Stimulated activated CD8-positive, alpha-beta memory T cell treated with anti-CD3 and anti-CD28 coated beads, Interleukin-12 subunit alpha, Interleukin-12 subunit beta, amount 100 ng/mL, for 4 hours (primary cell): Measurements from ENCODE around the gene PANK1.

Source experiments
- DNase-seq: peaks from one replicate; pipeline ENCODE4 v3.0.0-alpha.2; 2020; ENCODE audit warnings: low read depth

PANK1 gene

DNA sequence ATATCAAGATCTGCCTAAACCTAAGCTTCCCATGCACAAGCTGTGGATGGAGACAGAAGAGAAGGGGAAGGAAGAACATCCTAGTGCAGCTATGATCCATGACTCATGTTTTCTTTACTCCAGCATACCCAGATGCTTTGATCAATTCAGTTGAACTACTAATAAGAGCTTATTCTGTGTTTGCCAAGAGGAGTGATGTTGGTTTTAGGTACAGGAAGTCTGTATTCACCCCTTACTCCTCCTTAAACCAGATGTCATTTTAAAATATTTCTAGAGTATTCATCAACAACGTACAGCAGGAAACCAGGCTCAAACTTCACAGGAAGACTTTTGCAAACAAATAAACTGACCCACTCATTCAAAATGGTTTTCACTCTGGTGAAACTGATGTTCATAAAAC is 29.2 kb downstream of the PANK1 start:
- DNase-seq = no peak

- DNase-seq = no peak
These were observed 29.9 kb downstream of the PANK1 start for GRCh38 chr10:89615112-89615511.

DNA sequence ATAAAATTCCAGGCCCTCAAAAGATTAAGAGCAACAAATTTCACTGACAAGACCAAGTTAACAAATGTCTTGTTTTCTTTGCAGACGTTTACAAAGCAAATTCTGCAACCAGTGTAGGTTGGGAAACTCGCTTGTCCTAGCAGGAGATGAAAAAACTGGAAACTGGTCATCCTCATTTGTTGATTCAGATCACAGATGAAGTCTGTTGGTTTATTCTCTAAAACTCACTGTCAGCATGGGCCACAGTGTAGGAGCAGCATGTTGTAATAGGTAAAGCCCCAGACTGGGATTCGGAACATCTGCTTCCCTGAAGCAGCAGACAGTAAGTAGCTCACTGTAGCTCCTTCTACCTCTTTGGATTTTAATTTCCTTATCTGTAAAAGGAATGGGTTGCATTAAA is 31.5 kb downstream of the PANK1 start:
- no peak for DNase-seq

- no peak for DNase-seq
These were observed 33.8 kb downstream of the PANK1 start for GRCh38 chr10:89611282-89611681.

DNA sequence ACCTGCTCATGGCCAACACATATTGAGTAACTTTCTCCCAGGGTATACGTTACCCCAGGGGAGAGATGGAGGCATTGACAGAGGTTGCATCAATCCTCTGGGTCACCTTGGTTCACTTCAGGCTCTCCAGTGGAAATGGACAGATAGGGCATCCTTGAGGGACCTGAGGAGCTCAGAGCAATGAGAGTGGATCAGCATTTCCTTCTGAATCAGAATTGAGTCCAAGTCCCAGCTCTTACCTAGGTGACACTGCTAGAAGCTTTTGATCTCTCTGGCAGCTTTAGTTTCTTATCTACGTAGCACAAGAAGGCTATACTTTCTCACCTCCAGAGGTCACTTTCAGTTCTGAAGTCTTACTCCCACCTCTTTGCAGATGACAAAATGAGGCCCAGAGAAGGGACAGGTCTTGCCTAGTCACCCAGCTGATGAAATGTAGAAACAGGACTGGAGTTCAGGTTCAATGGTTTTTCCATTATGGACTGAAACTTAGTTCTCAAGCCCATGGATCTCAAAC is 35.2 kb downstream of the PANK1 start:
- DNase-seq = no peak

DNA sequence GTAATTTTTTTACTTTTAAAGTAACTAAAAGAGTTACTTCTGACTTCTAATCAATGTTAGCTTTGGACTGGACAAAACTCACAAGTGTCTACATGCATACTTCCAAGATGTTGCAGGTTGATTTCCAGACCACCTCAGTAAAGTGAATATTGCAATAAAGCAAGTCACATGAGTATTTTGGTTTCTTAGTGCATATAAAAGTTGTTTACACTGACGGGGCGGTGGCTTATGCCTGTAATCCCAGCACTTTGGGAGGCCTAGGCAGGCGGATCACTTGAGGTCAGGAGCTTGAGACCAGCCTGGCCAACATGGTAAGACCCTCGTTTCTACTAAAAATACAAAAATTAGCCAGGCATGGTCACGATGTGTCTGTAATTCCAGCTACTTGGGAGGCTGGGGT is 40.8 kb downstream of the PANK1 start:
- no peak for DNase-seq

DNA sequence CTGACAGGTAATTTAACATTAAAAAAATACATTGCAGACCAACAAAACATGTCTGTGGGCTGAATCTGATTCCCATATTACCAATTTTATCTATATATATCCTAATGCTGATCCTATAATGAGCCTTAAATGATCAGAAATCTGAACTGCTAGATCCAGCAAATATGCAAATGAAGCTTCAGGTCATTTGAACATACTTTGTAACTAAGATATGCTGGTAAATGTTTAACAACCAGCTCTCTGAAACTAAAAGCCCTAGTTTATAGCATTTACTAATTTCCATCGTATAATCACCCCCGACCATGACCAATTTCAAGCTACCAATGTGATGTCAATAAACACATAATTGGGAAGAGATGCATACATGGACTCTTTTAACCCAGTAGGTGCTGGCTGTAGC is 42.1 kb downstream of the PANK1 start:
- DNase-seq = no peak

- DNase-seq = no peak
These were observed 43.2 kb downstream of the PANK1 start for GRCh38 chr10:89601728-89602361.

DNA sequence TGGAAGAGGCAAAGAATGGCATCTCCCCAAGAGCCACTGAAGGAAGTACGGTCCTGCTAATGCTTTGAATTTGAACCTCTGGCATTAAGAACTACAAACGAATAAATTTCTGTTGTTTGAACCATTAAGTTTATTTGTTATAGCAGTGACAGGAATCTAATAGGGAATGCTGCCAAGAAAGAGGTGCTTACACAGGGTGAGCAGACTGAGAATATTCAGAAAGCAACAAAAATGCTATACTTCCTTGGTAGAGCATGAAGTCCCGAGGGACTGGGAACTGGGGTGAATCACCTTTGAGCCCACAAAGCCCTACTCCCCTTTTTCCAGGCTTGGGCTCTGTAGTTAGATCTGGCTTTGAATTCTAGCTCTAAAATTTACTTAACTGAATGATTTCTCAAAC is 45.0 kb downstream of the PANK1 start:
- DNase-seq = no peak

DNA sequence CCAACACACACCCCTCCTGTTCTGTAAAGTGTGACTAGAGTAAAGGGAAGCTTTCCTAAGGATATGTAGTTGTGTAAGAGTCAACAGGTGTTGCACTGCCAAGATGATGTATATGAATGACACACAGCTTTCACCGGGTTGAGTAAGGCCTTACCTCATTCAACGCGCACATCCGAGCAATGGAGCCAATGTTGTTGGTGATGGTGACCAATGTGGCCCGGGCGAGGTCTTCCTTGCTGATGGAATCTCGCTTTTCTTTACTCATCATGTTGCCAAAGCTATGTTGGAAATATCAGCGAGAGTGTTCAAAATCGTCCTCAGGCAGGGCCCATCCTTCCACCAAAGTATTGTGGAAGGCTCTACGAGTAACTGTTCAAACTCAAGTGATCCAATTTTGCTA is 52.0 kb downstream of the PANK1 start:
- DNase-seq = no peak

DNA sequence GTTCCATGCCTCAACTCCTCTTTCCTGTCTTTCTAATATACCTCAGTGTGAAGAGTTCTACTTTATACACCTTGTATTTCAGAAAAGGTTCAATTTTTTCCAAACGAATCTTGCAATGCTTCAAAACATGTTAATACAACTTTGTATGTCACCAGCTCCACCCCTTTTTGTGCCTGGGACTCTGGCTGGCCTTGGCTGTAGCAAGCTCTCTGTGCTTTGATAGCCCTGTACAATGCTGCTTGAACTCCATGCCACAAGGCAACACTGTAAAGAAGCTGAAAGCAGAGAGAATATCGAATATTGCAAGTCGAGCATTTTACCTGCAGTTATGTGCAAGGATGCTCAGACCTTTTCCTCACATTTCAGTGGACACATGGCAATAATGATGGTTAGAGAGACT is 52.5 kb downstream of the PANK1 start:
- DNase-seq = no peak

- no peak for DNase-seq
These were observed 53.2 kb downstream of the PANK1 start for GRCh38 chr10:89591796-89592271.

DNA sequence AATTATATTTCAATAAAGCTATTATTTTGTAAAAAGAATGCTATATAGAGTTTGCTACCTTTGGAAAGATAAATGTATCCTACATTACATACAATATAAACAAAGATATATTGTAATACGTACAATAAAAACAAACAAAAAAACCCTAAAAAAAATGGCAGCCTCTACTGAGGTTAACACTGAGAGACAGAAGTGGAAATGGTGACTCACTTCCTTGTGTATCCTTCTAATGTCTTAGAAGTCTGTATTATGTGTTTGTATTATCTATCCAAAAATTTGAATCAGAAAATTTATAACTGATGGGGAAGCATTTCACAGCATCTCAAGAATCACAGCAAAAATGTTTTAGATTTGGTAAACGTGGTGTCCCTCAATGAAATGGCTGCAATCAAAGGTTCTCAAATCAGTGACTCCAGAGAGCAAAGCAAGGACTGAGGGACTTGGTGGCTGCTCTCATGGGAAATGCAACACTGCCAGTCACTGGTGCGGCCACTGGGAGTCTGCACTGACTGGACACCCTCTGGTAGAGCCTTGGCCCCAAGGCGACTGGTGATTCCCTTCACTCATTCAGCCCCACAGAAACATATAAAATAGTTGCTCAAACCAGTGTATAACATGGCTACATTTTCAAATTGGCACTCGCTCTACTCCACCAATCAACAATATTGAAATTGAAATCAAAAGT is 53.8 kb downstream of the PANK1 start:
- no peak for DNase-seq

DNA sequence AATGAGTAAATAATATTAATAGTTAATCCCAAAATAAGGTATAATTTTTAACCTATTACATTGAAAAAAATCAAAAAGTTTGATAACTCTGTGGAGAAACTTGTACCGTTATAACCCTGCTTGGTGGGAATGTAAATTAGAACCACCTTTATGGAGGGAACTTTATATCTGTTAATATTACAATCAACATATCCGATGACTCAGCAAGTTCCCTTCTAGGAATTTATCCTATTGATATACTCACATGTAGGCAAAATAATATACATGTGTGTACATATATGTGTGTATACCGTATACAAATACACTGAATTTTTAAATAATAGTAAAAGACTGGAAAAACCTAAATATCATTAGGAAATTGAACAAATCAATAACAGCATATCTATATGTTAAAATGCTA is 54.7 kb downstream of the PANK1 start:
- no peak for DNase-seq

- no peak for DNase-seq
These were observed 55.8 kb downstream of the PANK1 start for GRCh38 chr10:89589101-89589720.

GRCh38 chr10:89588671-89589070 is 56.4 kb downstream of the PANK1 start:
- DNase-seq = no peak

GRCh38 chr10:89582022-89582421 is 63.0 kb downstream of the PANK1 start:
- DNase-seq = no peak

- no peak for DNase-seq
These were observed 64.8 kb downstream of the PANK1 start for GRCh38 chr10:89580243-89580642.

GRCh38 chr10:89576696-89577095 is 68.3 kb downstream of the PANK1 start:
- no peak for DNase-seq

DNA sequence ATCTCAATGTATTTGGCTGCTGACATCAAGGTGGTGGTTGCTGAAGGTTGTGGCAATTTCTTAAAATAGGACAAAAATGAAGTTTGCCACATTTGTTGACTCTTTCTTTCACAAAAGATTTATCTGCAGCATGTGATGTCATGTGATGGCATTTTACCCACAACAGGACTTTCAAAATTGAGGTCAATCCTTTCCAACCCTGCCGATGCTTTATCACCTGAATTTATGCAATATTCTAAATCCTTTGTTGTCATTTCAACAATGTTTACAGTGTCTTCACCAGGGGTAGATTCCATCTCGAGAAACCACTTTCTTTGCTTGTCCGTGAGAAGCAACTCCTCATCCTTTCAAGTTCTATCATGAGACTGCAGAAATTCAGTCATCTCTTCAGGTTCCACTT is 69.0 kb downstream of the PANK1 start:
- no peak for DNase-seq

- no peak for DNase-seq
These were observed 70.0 kb downstream of the PANK1 start for GRCh38 chr10:89575031-89575430.

- DNase-seq = no peak
These were observed 70.7 kb downstream of the PANK1 start for GRCh38 chr10:89574368-89574767.

DNA sequence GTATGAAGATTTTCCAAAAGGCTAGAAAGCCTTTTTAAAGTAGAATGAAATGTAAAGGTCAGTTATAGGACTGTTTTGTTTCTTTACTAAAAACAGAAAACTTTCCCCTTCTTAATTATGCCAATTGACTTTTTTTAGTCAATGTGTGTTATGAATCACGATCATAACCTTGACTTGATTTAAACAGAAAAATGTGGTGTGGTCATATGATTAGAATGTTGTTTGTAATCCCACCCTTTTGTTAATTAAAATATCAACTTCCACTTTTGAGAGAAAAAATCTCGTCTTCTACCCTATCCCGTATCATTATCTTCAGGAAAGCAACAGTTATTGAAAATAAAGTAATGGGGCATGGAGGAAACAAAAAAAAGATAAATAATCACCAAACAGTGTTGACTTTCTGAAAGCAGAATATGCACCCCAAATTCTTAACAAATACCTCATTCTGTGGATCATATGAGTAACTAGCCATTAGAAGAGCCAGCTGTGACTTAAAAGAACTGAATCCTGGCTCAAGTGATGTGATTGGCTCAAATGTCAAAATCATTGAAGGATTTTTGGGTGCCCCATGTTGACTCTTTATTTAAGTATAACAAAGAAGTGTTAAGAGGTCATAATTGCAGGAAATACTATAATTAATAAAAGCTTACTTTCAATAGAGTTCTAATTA is 77.3 kb downstream of the PANK1 start:
- no peak for DNase-seq
